ENCODE data around the gene GPC3.
"Not testable (repeated sequence)": the region's sequence is repeated elsewhere in the genome, so short reads cannot be mapped to it uniquely, and the experiment has no call there.

Gene GPC3

DNA sequence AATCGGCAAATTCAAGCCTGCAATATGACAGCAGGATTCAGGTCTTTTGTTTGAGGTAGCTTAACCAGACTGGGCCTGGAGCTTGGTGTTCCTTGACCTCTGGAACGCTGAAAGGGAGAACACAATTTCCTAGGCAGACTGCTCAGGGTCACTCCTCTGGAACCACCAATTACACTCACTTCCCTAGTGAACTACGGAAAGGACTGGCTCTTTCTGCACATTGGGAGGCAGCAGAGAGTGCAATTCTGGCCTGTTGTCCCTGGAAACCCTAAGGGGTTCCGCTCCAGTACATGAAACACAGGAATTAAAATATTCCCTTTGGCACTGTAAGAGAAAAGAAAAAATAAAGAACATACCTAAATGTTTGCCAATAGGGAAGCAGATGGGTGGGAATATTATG lies 58.6 kb downstream of the GPC3 start:
- DNase-seq (ENCODE audit: low spot score) = no peak

- no peak for DNase-seq (ENCODE audit: low spot score)
Observed at GRCh38 chrX:133926099-133926498, 59.3 kb downstream of the GPC3 start.

- DNase-seq (ENCODE audit: low spot score) = no peak
Observed at GRCh38 chrX:133924548-133924947, 60.8 kb downstream of the GPC3 start.

- DNase-seq (ENCODE audit: low spot score) = no peak
Observed at GRCh38 chrX:133923548-133923947, 61.8 kb downstream of the GPC3 start.

DNA sequence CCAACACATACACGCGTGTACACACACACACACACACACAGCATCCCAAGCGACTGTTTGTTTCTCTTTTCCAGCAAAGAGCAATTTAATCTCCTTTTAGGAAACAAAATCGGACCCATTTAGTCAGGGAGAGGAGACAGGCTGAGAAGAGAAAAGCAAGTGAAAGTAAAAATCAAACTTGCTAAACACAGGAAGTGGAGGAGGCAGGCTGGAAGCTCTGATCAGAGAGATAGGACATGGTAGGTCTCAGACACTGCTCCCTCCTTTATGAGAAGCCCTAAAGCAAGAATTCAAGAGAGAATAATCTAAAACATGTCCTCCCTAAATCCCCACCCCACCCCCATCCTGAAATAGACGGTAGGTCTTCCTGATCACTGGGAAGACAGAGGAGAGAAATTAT lies 62.3 kb downstream of the GPC3 start:
- DNase-seq (ENCODE audit: low spot score) = no peak

- no peak for DNase-seq (ENCODE audit: low spot score)
Observed at GRCh38 chrX:133922390-133922771, 63.0 kb downstream of the GPC3 start.

DNA sequence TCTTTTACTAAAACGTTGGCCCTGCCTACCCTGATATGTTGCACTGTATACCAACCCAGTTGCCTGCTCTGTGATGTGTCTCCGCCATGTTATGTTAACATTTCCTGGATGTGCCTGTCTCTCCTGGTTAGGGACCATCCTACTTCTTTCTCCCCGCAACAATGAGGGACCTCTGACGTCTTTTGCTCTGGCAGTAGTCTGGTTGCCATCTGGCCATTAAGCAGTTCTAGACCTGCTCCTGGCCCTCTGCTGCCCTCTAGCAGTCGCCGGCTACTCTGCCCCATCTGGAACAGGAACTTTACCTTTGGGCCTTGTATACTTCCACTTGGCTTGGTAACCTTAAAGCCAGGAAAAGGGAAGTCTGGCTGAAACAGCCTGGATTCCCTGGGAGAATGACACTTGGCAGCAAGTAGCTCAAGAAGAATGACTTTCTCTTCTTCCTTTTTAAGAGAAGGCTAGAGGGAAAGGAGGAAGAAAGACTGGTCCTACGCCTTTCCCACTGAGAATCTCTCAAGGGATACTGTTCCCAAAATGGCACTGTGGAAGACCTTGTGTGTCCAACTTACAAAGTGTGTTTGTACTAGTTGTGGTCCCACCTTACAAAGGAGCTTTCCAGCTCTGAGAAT lies 63.5 kb downstream of the GPC3 start:
- no peak for DNase-seq (ENCODE audit: low spot score)

DNA sequence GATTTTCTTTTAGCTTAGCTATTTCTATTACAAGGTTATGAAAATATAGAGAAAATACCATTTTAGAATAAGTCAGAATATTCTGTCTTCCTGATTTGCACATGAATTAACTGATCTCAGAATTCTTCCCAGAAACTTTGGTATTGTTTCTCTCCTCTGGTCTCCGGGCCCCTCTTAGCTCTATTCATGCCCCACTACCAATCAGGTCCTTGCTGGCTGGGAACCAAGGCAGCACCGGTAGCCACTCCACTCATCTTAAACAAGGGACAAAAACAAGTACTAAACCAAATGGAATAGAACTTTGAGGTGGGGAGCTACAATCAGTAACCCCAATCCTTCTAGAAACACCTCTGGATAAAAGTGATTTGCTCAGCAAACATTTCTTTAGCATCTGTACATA lies 64.3 kb downstream of the GPC3 start:
- DNase-seq (ENCODE audit: low spot score) = no peak

DNA sequence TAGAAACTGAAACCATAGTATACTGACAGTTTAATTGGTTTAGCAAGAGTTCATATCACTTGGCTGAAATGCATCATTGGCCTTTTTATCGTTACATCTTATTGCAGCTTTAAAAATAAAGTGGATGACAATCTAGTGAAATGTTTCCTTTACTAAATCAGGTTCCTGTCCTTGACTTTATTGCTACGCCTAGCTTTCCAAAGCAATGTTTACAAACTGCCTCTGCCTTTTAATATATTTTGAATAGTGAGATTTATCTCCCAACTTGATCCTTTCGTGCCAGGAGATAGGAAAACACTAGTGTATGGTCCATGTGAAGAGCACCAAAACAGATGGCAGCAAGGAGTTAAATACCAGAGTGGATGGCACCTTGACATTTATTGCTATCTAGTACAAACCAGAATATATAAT lies 67.0 kb downstream of the GPC3 start:
- no peak for DNase-seq (ENCODE audit: low spot score)

GRCh38 chrX:133916984-133917722 lies 68.2 kb downstream of the GPC3 start:
- no peak for DNase-seq (ENCODE audit: low spot score)

DNA sequence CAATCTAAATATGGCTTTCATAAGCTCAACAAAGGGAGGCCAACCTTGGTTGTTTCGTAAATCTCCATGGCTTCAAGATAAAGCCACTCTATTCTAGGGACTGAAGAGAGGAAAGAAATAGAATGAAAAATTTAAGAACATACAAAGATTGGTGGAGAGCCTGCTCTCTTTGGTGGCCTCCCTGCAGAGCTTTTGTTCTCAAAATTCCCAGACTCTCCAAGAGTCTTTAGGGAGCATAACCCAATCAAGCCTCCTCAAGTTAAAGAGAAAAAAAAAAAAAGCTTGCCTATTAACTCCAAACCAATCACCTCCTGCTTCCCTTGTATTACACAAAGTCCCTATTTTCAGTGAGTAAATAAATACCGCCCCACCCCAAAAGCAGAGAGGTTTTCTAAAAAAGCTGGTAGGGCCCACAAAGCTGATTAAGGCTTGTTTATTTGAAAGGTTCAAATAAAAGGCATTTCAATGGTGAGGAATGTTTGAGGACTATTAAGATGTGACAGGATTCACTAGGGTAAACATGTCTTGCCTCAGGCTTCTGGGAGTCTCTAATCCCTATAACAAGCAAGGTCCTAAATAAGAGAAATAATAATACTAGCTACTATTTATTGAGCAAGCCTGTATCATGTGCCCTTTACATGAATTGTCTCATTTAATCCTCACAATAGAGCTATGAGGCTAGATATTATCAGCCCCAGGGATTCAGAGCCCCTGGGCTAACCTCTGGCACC lies 71.6 kb downstream of the GPC3 start:
- no peak for DNase-seq (ENCODE audit: low spot score)

- DNase-seq (ENCODE audit: low spot score) = no peak
Observed at GRCh38 chrX:133913009-133913408, 72.4 kb downstream of the GPC3 start.

GRCh38 chrX:133911825-133912495 lies 73.4 kb downstream of the GPC3 start:
- no peak for DNase-seq (ENCODE audit: low spot score)

- no peak for DNase-seq (ENCODE audit: low spot score)
Observed at GRCh38 chrX:133910539-133910938, 74.9 kb downstream of the GPC3 start.

- DNase-seq (ENCODE audit: low spot score) = no peak
Observed at GRCh38 chrX:133909888-133910287, 75.5 kb downstream of the GPC3 start.

GRCh38 chrX:133908223-133908955 lies 77.0 kb downstream of the GPC3 start:
- DNase-seq (ENCODE audit: low spot score) = no peak

DNA sequence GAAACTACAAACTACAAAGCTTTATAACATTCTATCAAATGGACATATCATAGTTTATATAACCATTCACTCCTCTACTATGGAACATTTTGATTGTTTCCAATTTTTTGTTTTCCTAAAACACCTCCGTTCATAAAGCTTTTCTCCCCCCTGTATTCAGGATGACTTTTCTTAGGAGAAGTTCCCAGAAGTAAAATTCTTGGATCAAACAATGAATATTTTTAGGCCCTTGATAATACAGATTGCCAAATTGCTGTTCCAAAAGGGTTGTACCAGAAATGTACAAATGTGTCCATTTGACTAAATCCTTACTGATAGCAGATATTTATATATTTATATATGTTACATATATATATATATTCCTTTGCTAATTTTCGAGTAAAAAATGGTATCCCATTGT lies 77.8 kb downstream of the GPC3 start:
- no peak for DNase-seq (ENCODE audit: low spot score)

DNA sequence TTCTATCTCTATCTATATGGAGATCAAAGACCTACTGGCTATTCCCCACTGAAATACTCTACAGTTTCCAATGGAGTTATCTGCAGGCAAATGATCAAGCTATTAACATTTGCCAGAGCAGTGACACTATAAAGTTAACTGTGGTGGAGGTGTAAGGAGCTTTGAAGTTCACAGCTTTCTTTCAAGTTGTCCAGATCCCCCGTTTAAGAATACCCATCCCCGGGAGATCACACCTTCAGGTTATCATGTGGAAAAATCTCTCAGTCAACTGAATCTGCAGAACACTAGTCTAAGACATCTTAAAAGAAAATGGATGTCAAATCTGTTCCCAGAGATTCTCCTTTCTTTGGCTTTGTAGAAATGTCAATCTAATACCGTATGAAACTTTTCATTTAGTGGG lies 80.1 kb downstream of the GPC3 start:
- no peak for DNase-seq (ENCODE audit: low spot score)

GRCh38 chrX:133897593-133898163 lies 87.7 kb downstream of the GPC3 start:
- DNase-seq (ENCODE audit: low spot score) = no peak

GRCh38 chrX:133892337-133892736 lies 93.1 kb downstream of the GPC3 start:
- DNase-seq (ENCODE audit: low spot score) = no peak

DNA sequence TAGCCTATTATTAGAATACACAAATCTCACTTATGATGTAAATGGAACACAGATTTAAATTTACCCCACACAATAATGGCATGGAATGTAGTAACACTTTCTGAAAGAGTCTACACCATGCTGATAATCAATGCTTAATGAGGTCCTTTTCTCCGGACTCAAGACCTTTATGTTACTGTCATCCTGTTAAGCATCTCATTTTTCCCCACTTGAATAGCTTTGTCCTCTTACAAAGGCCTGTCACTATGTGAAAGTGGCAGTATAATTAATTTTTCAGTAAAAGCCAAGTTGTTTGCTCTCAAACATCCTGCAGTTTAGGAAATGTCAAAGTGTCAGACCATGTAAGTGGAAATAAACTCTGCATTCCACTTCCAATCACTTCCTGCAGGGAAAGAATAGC lies 96.4 kb downstream of the GPC3 start:
- DNase-seq (ENCODE audit: low spot score) = no peak

- DNase-seq (ENCODE audit: low spot score) = not testable (repeated sequence)
Observed at GRCh38 chrX:133888084-133888483, 97.3 kb downstream of the GPC3 start.
